Renal cortex interstitium (tissue), 15 donors: ENCODE measurements around the gene CRACR2A. TPM values are rescaled to one million over a fixed set of nuclear protein-coding genes. Genes with fewer than 3 reads are reported as not detected.

Experiments used
- DNase-seq, 11 donors: peaks; one replicate each; pipeline ENCODE4 v3.0.0-alpha.2; 2013; ENCODE audit warnings: low read depth in 9 of 11, low spot score in 4 of 11; ENCODE audit errors: extremely low read depth in 1 of 11
- long read RNA-seq, 16 experiments: transcript quantifications; one replicate each; lab custom pipeline, GENCODE V29; 2026
- polyA plus RNA-seq, 3 donors: library from polyadenylated mRNA; unstranded; fragments of 120-200 nt; gene quantifications; one replicate each; pipeline ENCODE4 v1.2.1, GENCODE V29; 2013; ENCODE audit not compliant: insufficient read length in 3 of 3

CRACR2A gene, protein sequence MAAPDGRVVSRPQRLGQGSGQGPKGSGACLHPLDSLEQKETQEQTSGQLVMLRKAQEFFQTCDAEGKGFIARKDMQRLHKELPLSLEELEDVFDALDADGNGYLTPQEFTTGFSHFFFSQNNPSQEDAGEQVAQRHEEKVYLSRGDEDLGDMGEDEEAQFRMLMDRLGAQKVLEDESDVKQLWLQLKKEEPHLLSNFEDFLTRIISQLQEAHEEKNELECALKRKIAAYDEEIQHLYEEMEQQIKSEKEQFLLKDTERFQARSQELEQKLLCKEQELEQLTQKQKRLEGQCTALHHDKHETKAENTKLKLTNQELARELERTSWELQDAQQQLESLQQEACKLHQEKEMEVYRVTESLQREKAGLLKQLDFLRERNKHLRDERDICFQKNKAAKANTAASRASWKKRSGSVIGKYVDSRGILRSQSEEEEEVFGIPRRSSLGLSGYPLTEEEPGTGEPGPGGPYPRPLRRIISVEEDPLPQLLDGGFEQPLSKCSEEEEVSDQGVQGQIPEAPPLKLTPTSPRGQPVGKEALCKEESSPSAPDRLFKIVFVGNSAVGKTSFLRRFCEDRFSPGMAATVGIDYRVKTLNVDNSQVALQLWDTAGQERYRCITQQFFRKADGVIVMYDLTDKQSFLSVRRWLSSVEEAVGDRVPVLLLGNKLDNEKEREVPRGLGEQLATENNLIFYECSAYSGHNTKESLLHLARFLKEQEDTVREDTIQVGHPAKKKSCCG
- polyA plus RNA-seq: 1 to 10 TPM; 1.3 to 2.2 (median 1.5) TPM
- long read RNA-seq, donor 1: 0 reads
- long read RNA-seq, donor 2: 0 reads
- long read RNA-seq, donor 3: 0 reads
- long read RNA-seq, donor 4: 0 reads
- long read RNA-seq, donor 5: 0 reads
- long read RNA-seq, donor 6: 0 reads
- long read RNA-seq, donor 7: 0 reads
- long read RNA-seq, donor 8: 0 reads
- long read RNA-seq, donor 9: 0 reads
- long read RNA-seq, donor 10: 0 reads
- long read RNA-seq, donor 11: 0 reads
- long read RNA-seq, donor 12: 0 reads
- long read RNA-seq, donor 13: 0 reads
- long read RNA-seq, donor 14: 0 reads
- long read RNA-seq, donor 15: 0 reads
- long read RNA-seq, donor 16: 0 reads

DNA sequence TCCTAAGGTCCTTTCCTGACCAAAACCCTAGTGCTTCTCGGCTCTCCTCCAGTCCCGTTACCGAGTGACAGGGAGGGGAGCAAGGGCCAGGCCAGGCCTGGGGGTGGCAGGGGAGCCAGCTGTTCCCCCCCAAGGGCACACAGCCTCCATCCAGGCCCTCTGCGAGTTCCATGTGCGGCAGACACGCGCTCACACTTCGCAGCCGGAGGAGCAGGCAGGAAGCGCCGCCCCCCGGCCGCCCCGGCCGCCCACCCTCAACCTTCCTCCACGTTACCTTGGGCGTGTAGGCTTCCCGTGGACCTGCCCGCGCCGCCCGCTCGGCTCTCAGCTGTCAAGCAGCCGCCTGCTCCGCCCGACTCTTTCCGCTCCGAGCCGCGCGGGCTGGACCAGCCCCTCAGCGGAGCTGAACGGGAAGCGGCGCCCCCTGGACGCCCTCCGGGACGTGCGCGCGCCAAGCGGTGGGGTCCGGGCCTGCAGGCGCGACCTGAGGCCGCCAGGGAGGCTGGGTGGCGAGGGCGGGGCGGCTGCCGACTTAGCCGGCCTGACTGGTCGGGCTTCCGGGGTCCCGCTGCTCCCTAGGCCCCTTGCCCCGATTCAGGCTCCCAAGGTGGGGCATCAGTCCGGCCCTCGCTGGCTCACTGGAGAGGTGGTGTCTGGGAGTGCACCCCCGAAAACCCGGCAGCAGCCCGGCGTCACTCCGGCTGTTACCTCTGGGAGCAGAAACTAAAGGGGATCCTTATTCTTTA is at the start of gene CRACR2A:
Gene CRACR2A, minus strand, starts transcription at position 369 of the 746 bp plus-strand sequence. CDS start 56,110 bp downstream, outside the sequence.
- DNase-seq: peak in 6 of 11 donors; percentile 38 to 62 (median 50)

DNA sequence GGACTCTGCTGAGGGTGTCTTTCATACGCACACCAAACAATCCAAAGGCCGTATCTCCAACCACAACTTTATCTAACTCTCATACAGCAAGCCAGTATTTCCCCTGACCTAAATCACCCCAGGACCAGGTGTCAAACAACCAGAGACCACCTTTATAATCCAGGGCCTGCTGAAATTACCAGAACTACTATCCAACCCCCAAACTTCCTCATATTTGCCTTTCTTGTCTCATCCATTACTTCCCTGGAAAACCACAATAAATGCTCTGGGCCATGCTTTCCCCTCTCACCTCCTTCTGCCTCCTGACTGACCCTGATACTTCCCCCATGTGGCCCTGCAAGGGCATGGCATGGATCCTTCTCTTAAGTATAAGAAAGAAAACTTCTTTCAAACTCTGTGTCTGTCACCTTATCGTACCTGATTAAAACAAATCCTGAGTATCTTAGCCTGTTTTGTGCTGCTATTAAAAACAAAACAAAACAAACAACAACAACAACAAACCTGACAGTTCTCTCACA is 44.7 kb upstream of the CRACR2A start:
- no peak for DNase-seq

- DNase-seq: peak in 8 of 11 donors; percentile 19 to 66 (median 38)
Observed at GRCh38 chr12:3795492-3796133, 42.7 kb upstream of the CRACR2A start.

DNA sequence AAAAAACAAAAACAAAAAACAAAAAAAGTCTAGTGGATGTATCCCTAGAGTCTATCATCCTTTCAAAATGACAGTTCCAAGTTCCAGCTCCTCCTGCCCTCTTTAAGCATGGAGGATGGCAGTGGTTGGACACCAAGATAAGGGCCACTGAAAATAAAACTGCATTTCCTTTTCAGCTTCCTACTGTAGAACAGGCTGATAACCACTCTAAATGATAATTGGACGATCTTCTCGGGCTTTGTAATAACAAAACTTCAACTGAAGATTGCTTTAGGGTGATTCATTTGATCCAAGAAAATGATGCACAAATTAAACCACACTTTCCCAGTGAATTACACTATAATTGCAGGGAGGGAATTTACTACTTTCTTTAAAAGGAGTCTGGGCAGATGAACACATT is 42.2 kb upstream of the CRACR2A start:
- no peak for DNase-seq

- no peak for DNase-seq
Observed at GRCh38 chr12:3792623-3793288, 39.8 kb upstream of the CRACR2A start.

GRCh38 chr12:3791256-3791874 is 38.5 kb upstream of the CRACR2A start:
- DNase-seq: no peak

- DNase-seq: no peak
Observed at GRCh38 chr12:3790642-3791041, 37.7 kb upstream of the CRACR2A start.

DNA sequence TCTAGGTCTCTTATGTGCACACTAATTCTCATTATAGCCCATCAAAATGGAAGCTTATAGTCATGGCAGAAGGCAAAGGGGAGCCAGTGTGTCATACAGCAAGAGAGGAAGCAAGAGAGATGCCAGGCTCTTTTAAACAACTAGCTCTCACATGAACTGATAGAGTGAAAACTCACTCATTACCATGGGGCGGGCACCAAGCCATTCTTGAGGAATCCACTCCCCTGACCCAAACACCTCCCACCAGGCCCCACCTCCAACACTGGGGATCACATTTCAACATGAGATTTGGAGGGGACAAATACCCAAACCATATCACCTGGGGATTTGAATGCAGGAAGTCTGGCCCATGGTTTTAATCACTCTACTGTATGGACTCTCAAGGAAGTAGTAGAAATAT is 36.9 kb upstream of the CRACR2A start:
- DNase-seq: no peak

GRCh38 chr12:3777206-3777809 is 24.4 kb upstream of the CRACR2A start:
- peak in 2 of 11 donors; percentile 28 to 46 for DNase-seq

- DNase-seq: no peak
Observed at GRCh38 chr12:3775385-3776035, 22.6 kb upstream of the CRACR2A start.

DNA sequence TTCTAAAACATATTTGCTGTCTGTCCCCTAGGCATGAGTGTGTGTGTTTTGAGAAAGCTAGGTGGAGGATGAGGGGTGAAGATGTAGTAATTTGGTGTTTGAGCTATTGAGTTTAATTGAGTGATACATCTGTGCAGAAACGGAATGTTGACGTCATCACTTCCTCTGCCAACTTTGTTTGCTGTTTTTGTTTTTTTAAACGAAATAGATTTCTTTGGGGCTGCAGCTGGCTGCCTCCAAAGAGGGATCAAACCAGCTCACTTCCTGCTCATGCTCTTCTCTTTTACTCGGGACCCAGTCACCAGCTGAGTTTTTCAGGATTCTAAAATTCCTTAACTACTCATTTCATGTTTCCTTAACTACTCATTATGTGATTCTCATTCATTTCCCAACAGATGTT is 19.5 kb upstream of the CRACR2A start:
- DNase-seq: no peak

DNA sequence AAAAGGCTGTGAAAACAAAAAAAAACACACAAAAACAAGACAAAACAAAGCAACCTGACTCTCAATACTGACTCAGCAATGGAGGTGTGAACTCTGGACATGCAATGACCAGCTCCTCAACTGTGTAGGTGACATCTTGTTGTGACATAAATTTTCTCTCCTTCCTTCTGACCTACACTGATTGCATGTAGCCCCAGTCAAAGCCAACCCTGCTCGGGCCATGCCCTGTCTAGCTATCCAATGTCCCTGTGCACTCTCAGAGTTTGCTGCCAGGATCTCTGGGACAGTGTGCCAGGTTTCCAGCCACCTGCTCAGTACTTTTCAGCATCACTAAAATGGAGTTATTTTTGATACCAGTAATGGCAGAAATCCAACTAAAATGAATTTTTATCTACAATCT is 18.9 kb upstream of the CRACR2A start:
- no peak for DNase-seq

DNA sequence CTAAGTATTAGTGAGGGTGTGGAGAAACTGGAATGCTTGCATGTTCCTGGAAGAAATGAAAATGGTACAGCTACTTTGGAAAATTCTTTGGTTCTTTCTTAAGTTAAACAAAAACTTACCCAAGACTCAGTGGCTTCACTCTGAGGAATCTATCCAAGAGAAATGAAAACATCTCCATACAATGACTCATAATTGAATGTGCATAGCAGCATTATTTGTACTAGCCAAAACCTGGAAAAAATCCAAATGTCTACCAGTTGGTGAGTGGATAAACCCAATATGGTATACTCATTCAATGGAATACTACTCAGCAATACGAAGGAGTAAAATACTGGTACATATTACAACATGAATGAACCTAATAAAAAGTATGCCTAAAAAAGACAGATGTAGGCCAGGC is 18.0 kb upstream of the CRACR2A start:
- no peak for DNase-seq

GRCh38 chr12:3768911-3769447 is 16.1 kb upstream of the CRACR2A start:
- DNase-seq: no peak

DNA sequence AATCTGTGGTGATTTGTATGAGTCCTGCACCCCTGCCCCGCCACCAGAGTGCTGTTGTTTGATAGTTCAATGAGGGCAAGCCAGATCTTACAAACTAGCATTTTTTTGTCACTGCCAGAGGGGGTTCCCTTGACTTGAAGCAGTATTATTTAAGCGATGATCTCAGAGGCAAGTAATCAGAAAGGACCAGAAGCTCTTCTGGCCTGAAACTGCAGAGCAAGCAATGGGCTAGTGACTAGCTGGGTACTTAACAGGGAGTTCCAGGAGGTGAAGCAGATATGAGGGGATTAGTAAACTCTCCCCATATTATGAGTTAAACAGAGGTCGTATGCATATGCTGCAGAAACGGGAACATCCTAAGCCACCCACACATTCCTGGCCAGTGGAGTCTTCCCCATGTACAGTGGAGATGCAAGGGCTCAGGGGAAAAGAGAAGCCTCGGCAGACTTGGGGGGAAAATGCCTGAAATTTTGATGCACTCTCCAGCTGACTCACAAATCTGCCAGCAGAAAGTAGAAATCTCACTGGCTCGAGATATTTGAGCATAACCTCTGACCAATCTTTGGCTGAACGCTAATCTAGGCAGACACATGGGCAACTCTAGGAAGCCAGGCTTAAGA is 8.3 kb upstream of the CRACR2A start:
- DNase-seq: no peak

- DNase-seq: no peak
Observed at GRCh38 chr12:3759878-3760277, 7.0 kb upstream of the CRACR2A start.
